A673 (cell line): ENCODE data around the gene SDS. TPM values are rescaled to one million over a fixed set of nuclear protein-coding genes. Genes with fewer than 3 reads are reported as not detected.

Source experiments
- BruUV-seq: library from RNA; stranded (reverse); fragments of 400-500 nt; replicated peaks from 2 replicates; lab custom pipeline; 2021; lab: Mats Ljungman, UMichigan
- CTCF ChIA-PET: fragments of 300-600 bp; sonication (Branson Sonifier 250); formaldehyde crosslinking; loops from one replicate; lab custom pipeline; 2022; ENCODE audit warnings: antibody characterized with exemption; lab: Charles Lee
- POLR2A ChIA-PET: fragments of 300-600 bp; sonication (Branson Sonifier 250); formaldehyde crosslinking; loops from one replicate; lab custom pipeline; 2022; ENCODE audit warnings: antibody characterized with exemption; ENCODE audit not compliant: low non-redundant PET; lab: Charles Lee
- DNase-seq: peaks from one replicate; pipeline ENCODE4 v3.0.0-alpha.2; 2015; ENCODE audit warnings: low spot score
- H3K27ac ChIP-seq: fragments of 200-600 bp; sonication (generic); 2 replicates; pipeline ENCODE4 v1.5.1; 2016; ENCODE audit warnings: mixed run types, low read depth, mild to moderate bottlenecking, mixed read lengths, antibody characterized with exemption, low read length; ENCODE audit not compliant: poor library complexity, severe bottlenecking
- H3K27me3 ChIP-seq: fragments of 200-600 bp; sonication (generic); replicated peaks from 2 replicates; pipeline ENCODE4 v1.6.1; 2017; ENCODE audit warnings: mixed run types, low read depth, mild to moderate bottlenecking, mixed read lengths, antibody characterized with exemption, low read length; ENCODE audit not compliant: insufficient read depth, poor library complexity
- H3K36me3 ChIP-seq: fragments of 200-600 bp; sonication (generic); 2 replicates; pipeline ENCODE4 v1.6.1; 2016; ENCODE audit warnings: mixed run types, mild to moderate bottlenecking, mixed read lengths, antibody characterized with exemption, low read length; ENCODE audit not compliant: insufficient read depth, poor library complexity, severe bottlenecking
- H3K4me1 ChIP-seq: fragments of 200-600 bp; sonication (generic); 2 replicates; pipeline ENCODE4 v1.6.1; 2017; ENCODE audit warnings: mixed run types, mild to moderate bottlenecking, mixed read lengths, antibody characterized with exemption, low read length; ENCODE audit not compliant: insufficient read depth, poor library complexity, severe bottlenecking
- H3K4me3 ChIP-seq: fragments of 200-600 bp; sonication (generic); 2 replicates; pipeline ENCODE4 v1.5.1; 2016; ENCODE audit warnings: low read depth, mixed run types, mild to moderate bottlenecking, mixed read lengths, low read length; ENCODE audit not compliant: poor library complexity, severe bottlenecking
- H3K9me3 ChIP-seq: fragments of 200-600 bp; sonication (generic); 2 replicates; pipeline ENCODE4 v1.6.1; 2016; ENCODE audit warnings: mixed run types, low read depth, mild to moderate bottlenecking, mixed read lengths, antibody characterized with exemption, low read length; ENCODE audit not compliant: poor library complexity, severe bottlenecking
- EZH2 ChIP-seq: fragments of 200-600 bp; sonication (generic); IDR thresholded peaks from 2 replicates; pipeline ENCODE4 v1.6.1; 2017; ENCODE audit warnings: borderline replicate concordance, low read depth, mild to moderate bottlenecking, mixed read lengths, antibody characterized with exemption, low read length; ENCODE audit not compliant: poor library complexity, severe bottlenecking
- intact Hi-C: fragments of 100-400 bp; cut with micrococcal nuclease; formaldehyde crosslinking; loops from one replicate; pipeline ENCODE4 v1.10.0; 2022; ENCODE audit not compliant: unreplicated experiment
- total RNA-seq: library from RNA; stranded (reverse); gene quantifications from 2 replicates; pipeline ENCODE4 v1.2.3, GENCODE V29; 2021
- TF ChIP-seq, protein P1 (sequence below): fragments of 300-800, 200-600 bp; sonication (generic); conservative IDR thresholded peaks from 2 replicates; pipeline ENCODE4 v1.5.1; 2017; ENCODE audit warnings: low read depth, mild to moderate bottlenecking, antibody characterized with exemption, low read length, moderate library complexity, mixed read lengths

The SDS gene
- total RNA-seq, 1 experiment from 2014 or later = not detected

DNA sequence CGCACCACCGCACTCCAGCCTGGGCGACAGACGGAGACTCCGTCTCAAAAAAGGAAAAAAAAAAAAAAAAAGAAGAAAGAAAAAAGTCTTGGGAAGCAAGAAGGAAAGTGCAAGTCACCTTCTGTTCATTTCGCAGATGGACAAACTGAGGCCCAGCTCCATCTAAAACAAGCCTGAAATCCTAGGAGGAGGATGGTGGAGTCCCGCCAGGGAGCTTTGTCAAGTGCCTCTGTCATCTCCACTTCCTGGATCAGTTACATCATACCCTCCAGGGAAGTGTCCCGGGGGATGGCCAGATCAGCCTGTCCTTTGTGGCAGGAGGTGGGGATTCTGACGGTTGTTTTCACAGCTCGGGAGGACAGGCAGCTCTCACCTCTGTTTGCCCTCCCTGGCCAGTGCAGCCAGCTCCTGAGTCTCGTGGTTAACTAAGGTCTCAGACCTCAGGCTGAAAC is 9.8 kb upstream of the SDS start:
- no peaks in the 10 kb centered on the region for H3K9me3 ChIP-seq
- H3K4me1 ChIP-seq = no peaks in the 10 kb centered on the region
- intact Hi-C loops = no loop called here
- BruUV-seq = no TSS peak
- no peak overlapping the region for H3K4me3 ChIP-seq
- TF ChIP-seq EZH2 = no peak
- TF ChIP-seq, protein P1, sequence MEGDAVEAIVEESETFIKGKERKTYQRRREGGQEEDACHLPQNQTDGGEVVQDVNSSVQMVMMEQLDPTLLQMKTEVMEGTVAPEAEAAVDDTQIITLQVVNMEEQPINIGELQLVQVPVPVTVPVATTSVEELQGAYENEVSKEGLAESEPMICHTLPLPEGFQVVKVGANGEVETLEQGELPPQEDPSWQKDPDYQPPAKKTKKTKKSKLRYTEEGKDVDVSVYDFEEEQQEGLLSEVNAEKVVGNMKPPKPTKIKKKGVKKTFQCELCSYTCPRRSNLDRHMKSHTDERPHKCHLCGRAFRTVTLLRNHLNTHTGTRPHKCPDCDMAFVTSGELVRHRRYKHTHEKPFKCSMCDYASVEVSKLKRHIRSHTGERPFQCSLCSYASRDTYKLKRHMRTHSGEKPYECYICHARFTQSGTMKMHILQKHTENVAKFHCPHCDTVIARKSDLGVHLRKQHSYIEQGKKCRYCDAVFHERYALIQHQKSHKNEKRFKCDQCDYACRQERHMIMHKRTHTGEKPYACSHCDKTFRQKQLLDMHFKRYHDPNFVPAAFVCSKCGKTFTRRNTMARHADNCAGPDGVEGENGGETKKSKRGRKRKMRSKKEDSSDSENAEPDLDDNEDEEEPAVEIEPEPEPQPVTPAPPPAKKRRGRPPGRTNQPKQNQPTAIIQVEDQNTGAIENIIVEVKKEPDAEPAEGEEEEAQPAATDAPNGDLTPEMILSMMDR = no peak
- H3K27ac ChIP-seq = no peak overlapping the region
- CTCF ChIA-PET = interaction anchor here (0.7 to 1.2 kb wide), 2 partner anchors 12 to 881 kb away, joined by 5 to 7 read pairs; no protein-coding TSS in a partner anchor
- no peaks in the 10 kb centered on the region for H3K36me3 ChIP-seq
- DNase-seq = peak; percentile 59
- no peaks in the 10 kb centered on the region for H3K27me3 ChIP-seq
- POLR2A ChIA-PET = no interaction called here

DNA sequence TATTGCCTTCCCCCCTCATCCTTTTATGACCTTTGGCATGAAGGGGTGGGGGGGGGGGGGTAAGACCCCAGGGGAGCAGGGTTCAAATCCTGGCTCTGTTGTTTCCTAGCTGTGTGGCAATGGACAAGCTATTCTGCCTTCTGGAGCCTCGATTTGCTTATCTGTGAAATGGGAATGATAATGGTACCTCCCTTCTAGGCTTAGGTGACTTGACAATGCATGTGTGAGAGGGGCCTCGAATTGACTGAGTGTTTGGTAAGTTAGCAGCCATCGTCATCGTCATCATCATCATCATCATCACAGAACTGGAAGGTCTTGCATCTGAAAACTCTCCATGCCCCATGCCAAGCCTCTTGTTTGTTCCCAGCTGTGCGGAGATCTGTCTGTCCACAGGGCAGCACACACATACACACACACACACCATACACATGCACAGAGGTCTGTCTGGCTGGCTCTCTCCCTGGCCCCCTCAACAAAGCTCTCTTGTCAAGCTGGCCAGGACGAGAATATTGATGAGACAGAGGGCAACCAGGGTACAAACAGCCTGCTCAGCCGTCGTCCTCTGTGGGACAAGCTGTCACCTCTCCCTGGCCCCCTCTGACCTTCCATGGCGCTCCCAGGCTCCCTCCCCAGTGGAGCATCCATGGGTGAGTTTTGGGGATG is 5.9 kb upstream of the SDS start:
- CTCF ChIA-PET = interaction anchor here (1.4 kb wide), 1 partner anchor 16 kb away, joined by 4 read pairs; no protein-coding TSS in a partner anchor
- intact Hi-C loops = no loop called here
- no peak for DNase-seq
- BruUV-seq = no TSS peak
- POLR2A ChIA-PET = no interaction called here
- H3K27ac ChIP-seq = no peak overlapping the region
- TF ChIP-seq, protein P1 = no peak
- no peak for TF ChIP-seq EZH2
- no peaks in the 10 kb centered on the region for H3K27me3 ChIP-seq
- H3K4me1 ChIP-seq = no peaks in the 10 kb centered on the region
- H3K9me3 ChIP-seq = no peaks in the 10 kb centered on the region
- no peaks in the 10 kb centered on the region for H3K36me3 ChIP-seq
- H3K4me3 ChIP-seq = no peak overlapping the region

DNA sequence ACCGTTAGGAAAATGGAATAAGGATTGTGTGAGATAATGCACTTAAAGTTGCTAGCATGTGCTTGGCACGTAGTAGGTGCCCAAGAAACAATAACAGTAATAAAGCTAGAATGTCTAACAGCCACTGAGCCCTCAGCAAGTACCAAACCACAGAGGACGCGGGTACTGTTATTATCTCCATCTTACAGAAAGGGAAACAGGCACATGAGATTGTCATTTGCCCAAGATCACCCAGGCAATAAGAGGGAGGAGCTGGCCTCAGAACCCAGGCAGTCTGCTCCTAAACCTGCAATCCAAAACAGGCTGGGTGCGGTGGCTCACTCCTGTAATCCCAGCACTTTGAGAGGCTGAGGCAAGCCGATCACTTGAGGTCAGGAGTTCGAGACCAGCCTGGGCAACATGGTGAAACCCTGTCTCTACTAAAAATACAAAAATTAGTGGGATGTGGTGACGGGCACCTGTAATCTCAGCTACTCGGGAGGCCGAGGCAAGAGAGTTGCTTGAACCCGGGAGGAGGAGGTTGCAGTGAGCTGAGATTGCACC is 5.1 kb upstream of the SDS start:
- intact Hi-C loops = no loop called here

More for the DNA sequence above, 5.1 kb upstream of the SDS start:
- no peaks in the 10 kb centered on the region for H3K9me3 ChIP-seq
- no peaks in the 10 kb centered on the region for H3K4me1 ChIP-seq
- no peaks in the 10 kb centered on the region for H3K27me3 ChIP-seq
- no peak for DNase-seq
- CTCF ChIA-PET = interaction anchor here (0.7 kb wide), 1 partner anchor 12 kb away, joined by 3 read pairs; no protein-coding TSS in a partner anchor
- BruUV-seq = no TSS peak
- TF ChIP-seq, protein P1 = no peak
- TF ChIP-seq EZH2 = no peak
- H3K4me3 ChIP-seq = no peak overlapping the region
- POLR2A ChIA-PET = no interaction called here
- no peaks in the 10 kb centered on the region for H3K36me3 ChIP-seq
- no peak overlapping the region for H3K27ac ChIP-seq
